Chondrocyte (in vitro differentiated cells): ENCODE results near the gene TEX35. TPM values are rescaled to one million over a fixed set of nuclear protein-coding genes. Genes with fewer than 3 reads are reported as not detected.

Experiments
- DNase-seq: peaks from one replicate; pipeline ENCODE4 v3.0.0; 2021; ENCODE audit warnings: mixed read lengths, low spot score
- H3K27ac Mint-ChIP-seq: one replicate; pipeline ENCODE4 v1.8.0; 2021; ENCODE audit warnings: mild to moderate bottlenecking, moderate library complexity, mixed read lengths; ENCODE audit not compliant: unreplicated experiment
- H3K27me3 Mint-ChIP-seq: 2 replicates; pipeline ENCODE4 v1.8.0; 2021; ENCODE audit warnings: low read depth, mixed read lengths
- H3K36me3 Mint-ChIP-seq: 2 replicates; pipeline ENCODE4 v1.8.0; 2021; ENCODE audit warnings: low read depth, mixed read lengths
- H3K4me1 Mint-ChIP-seq: 2 replicates; pipeline ENCODE4 v1.8.0; 2021; ENCODE audit warnings: low read depth, mild to moderate bottlenecking, mixed read lengths
- H3K4me3 Mint-ChIP-seq: one replicate; pipeline ENCODE4 v1.8.0; 2021; ENCODE audit warnings: mild to moderate bottlenecking, moderate library complexity, mixed read lengths; ENCODE audit not compliant: unreplicated experiment
- H3K9me3 Mint-ChIP-seq: 2 replicates; pipeline ENCODE4 v1.8.0; 2021; ENCODE audit warnings: low read depth, mixed read lengths
- total RNA-seq: library from RNA; stranded (reverse); gene quantifications from 3 replicates; pipeline ENCODE4 v1.2.1, GENCODE V29; 2021
- TF ChIP-seq, protein P1 (sequence below): fragments of 200-600 bp; sonication (generic); IDR thresholded peaks from 2 replicates; pipeline ENCODE4 v1.5.0; 2021; ENCODE audit warnings: antibody characterized with exemption, mild to moderate bottlenecking, moderate library complexity

The TEX35 gene
- total RNA-seq, 1 donor from 2014 or later, result not detected

DNA sequence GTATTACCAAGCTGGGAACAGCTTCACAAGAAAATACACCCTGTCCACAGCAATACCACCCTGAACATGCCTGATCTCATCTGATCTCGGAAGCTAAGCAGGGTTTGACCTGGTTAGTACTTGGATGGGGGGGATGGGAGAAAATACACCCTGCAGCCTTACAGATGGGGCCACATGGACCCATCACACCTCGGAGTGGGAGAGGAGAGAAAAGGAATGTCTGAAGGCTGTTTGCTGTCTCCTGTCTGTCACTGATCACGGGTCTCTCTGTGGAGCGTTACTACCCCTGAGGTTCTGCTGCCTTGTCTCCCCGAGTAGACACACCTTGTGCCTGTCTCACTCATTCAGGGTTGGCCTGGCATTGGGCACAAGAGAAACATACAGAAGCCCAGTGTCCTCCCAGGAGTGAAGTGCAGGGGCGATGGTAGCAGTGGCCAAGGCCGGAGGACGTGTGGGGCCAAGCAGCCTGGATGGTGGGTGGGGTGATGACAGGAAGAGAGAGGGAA is 48.0 kb downstream of the TEX35 start:
- peaks cover 11% of the 10 kb centered on the region for H3K4me1 Mint-ChIP-seq
- TF ChIP-seq, protein P1, sequence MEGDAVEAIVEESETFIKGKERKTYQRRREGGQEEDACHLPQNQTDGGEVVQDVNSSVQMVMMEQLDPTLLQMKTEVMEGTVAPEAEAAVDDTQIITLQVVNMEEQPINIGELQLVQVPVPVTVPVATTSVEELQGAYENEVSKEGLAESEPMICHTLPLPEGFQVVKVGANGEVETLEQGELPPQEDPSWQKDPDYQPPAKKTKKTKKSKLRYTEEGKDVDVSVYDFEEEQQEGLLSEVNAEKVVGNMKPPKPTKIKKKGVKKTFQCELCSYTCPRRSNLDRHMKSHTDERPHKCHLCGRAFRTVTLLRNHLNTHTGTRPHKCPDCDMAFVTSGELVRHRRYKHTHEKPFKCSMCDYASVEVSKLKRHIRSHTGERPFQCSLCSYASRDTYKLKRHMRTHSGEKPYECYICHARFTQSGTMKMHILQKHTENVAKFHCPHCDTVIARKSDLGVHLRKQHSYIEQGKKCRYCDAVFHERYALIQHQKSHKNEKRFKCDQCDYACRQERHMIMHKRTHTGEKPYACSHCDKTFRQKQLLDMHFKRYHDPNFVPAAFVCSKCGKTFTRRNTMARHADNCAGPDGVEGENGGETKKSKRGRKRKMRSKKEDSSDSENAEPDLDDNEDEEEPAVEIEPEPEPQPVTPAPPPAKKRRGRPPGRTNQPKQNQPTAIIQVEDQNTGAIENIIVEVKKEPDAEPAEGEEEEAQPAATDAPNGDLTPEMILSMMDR, result no peak
- H3K27me3 Mint-ChIP-seq, result no peaks in the 10 kb centered on the region
- no peak overlapping the region for H3K4me3 Mint-ChIP-seq
- DNase-seq, result no peak
- H3K36me3 Mint-ChIP-seq, result no peaks in the 10 kb centered on the region
- no peak overlapping the region for H3K27ac Mint-ChIP-seq
- H3K9me3 Mint-ChIP-seq, result no peaks in the 10 kb centered on the region

DNA sequence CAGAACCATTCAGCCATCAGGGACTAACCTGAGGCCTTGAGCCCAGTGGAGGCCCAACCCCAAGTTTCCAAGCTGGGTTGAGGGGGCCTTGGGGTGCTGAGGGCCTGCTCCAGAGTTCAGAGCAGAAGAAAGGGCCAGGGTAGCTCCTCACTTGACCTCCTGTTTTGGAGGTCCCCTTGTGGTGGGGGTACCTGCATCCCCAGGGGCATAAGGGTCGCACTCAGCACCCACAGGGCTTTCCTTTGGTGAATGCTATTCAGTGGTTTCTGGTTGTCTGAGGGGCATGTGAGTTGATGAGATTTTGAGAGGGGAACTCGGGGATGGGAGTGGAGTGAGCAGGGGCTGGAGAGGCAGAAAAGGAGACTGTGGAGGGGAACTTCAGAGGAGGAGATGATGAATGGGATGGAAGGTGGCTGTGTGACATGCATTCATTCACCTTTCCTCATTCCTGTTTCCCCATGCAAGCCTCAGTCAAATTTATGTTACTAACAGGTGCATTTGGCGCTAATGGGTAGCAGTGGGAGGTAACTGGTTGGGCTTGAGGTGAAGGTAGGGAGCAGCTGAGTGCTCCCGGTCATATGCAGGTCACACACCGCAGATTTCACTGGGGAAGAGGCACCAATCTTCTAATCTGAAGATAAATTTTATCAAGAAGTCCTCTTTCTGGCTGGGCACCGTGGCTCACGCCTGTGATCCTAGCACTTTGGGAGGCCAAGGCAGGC is 50.4 kb downstream of the TEX35 start:
- peaks cover 2% of the 10 kb centered on the region for H3K36me3 Mint-ChIP-seq
- DNase-seq, result no peak
- TF ChIP-seq, protein P1, result no peak
- peaks cover 11% of the 10 kb centered on the region for H3K4me1 Mint-ChIP-seq
- H3K27me3 Mint-ChIP-seq, result no peaks in the 10 kb centered on the region
- H3K27ac Mint-ChIP-seq, result no peak overlapping the region
- peaks cover 9% of the 10 kb centered on the region for H3K9me3 Mint-ChIP-seq
- no peak overlapping the region for H3K4me3 Mint-ChIP-seq

DNA sequence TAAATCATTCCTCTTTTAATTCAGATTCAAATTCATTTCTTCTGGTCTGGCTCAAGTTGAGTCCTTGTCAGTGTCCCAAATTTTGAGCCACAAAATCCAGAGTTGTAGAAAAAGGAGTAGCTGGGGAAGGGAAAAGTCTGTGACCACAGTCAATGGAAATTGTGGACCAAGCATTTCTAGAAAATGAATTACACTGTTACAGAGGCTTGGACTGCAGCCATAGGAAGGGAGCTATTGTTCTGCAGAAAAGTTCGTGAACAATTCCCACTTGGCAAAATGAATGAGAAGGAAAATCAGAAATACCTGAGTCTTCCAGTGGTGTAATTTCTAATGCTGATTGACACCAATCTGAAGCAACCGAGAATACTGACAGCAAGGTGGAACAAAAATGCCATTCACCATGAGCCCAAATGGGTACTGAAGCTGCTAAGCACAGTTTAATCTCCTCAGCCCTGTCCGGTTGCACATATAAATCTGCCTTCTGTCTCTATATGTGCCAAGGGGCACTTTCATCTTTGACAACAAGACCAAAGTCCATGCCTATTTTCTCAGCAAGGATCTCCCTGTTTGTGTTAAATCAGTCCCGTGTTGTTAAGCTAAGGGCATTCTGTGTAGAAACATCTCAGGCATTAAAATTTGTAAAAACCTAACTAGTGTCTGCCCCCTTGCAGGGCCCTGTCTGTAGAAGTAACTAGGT is 51.3 kb downstream of the TEX35 start:
- H3K9me3 Mint-ChIP-seq, result peaks cover 9% of the 10 kb centered on the region
- H3K27me3 Mint-ChIP-seq, result no peaks in the 10 kb centered on the region
- peaks cover 2% of the 10 kb centered on the region for H3K36me3 Mint-ChIP-seq
- no peak for DNase-seq
- H3K4me3 Mint-ChIP-seq, result no peak overlapping the region
- no peak overlapping the region for H3K27ac Mint-ChIP-seq
- TF ChIP-seq, protein P1, result no peak
- H3K4me1 Mint-ChIP-seq, result peaks cover 3% of the 10 kb centered on the region

DNA sequence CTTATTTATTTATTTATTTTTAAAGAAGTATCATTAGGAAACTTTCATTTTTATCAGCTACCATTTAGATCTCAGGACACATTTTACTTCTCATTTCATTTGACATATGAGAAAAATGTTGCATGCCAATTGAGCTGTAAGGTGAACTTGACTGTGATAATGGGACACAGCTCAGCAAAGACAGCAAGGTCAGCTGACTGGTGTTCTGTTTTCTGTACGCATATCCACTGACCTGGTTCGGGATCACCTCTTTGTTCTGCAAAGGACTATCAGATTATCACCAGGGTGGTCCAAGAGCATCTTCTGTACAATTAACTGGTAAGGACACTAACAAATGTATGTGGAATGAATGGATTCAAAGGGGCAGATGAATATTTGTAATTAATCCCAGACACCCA is 51.9 kb downstream of the TEX35 start:
- no peak for DNase-seq
- no peaks in the 10 kb centered on the region for H3K4me1 Mint-ChIP-seq
- peaks cover 9% of the 10 kb centered on the region for H3K9me3 Mint-ChIP-seq
- H3K36me3 Mint-ChIP-seq, result peaks cover 2% of the 10 kb centered on the region
- no peak overlapping the region for H3K4me3 Mint-ChIP-seq
- TF ChIP-seq, protein P1, result no peak
- no peaks in the 10 kb centered on the region for H3K27me3 Mint-ChIP-seq
- no peak overlapping the region for H3K27ac Mint-ChIP-seq

DNA sequence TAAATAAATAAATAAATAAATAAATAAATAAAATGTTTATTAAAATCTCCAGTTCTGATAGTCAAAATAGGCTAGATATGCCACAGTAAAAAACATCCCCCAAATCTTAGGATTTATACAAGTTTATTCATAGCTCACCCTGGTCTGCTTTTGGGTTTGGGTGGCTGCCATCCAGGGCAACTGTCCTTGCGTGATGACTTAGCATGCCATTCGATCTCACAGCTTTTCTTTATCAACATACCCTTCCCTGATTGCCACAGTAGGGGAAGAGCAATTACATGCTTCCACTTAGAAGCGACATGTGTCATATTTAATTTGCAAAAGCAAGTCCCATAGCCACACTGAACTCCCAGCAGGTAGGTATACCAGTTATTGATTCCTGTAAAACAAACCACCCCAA is 52.7 kb downstream of the TEX35 start:
- DNase-seq, result no peak
- peaks cover 2% of the 10 kb centered on the region for H3K36me3 Mint-ChIP-seq
- no peaks in the 10 kb centered on the region for H3K27me3 Mint-ChIP-seq
- TF ChIP-seq, protein P1, result no peak
- peaks cover 9% of the 10 kb centered on the region for H3K9me3 Mint-ChIP-seq
- no peaks in the 10 kb centered on the region for H3K4me1 Mint-ChIP-seq
- H3K27ac Mint-ChIP-seq, result no peak overlapping the region
- H3K4me3 Mint-ChIP-seq, result no peak overlapping the region
